ENCODE data around the gene SMAP2.

DNA sequence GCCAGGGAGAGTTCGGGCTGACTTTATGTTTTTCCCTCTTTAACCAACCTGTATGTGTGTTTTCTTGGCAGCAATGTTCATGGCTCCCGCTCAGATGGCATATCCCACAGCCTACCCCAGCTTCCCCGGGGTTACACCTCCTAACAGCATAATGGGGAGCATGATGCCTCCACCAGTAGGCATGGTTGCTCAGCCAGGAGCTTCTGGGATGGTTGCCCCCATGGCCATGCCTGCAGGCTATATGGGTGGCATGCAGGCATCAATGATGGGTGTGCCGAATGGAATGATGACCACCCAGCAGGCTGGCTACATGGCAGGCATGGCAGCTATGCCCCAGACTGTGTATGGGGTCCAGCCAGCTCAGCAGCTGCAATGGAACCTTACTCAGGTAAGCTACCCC is 43.2 kb downstream of the SMAP2 start:
- TF ChIP-seq, protein P1, sequence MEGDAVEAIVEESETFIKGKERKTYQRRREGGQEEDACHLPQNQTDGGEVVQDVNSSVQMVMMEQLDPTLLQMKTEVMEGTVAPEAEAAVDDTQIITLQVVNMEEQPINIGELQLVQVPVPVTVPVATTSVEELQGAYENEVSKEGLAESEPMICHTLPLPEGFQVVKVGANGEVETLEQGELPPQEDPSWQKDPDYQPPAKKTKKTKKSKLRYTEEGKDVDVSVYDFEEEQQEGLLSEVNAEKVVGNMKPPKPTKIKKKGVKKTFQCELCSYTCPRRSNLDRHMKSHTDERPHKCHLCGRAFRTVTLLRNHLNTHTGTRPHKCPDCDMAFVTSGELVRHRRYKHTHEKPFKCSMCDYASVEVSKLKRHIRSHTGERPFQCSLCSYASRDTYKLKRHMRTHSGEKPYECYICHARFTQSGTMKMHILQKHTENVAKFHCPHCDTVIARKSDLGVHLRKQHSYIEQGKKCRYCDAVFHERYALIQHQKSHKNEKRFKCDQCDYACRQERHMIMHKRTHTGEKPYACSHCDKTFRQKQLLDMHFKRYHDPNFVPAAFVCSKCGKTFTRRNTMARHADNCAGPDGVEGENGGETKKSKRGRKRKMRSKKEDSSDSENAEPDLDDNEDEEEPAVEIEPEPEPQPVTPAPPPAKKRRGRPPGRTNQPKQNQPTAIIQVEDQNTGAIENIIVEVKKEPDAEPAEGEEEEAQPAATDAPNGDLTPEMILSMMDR (optimal IDR thresholded peaks at IDR 0.05 in 1 of 3, IDR thresholded peaks at IDR 0.05 in 1 of 3, conservative IDR thresholded peaks at IDR 0.05 in 1 of 3; ENCODE audit: extremely low read depth in 1 of 3, insufficient read depth in 2 of 3, low read length in 3 of 3), result no peak
- no peak for TF ChIP-seq EZH2 (IDR thresholded peaks at IDR 0.05; ENCODE audit: low read length)

Data from keratinocyte (primary cell).